Measurements from ENCODE around the gene IL22RA1. TPM values are rescaled to one million over a fixed set of nuclear protein-coding genes. Genes with fewer than 3 reads are reported as not detected.

IL22RA1 gene
- total RNA-seq, 1 experiment from 2014 or later = 0.28 TPM

GRCh38 chr1:24186993-24187790 lies 44.3 kb upstream of the IL22RA1 start, which contains the start of gene IFNLR1 (continued):
- TF ChIP-seq HMGXB4 (CRISPR knock-in tag; IDR thresholded peaks at IDR 0.05) (no peak), USF2 (CRISPR knock-in tag; IDR thresholded peaks at IDR 0.05) (peak; percentile 70), FOXK1 (CRISPR knock-in tag; IDR thresholded peaks at IDR 0.05) (0 out of 2 replicates have a peak, but pooled peaks have one; percentile 39), CREB1 (CRISPR knock-in tag; IDR thresholded peaks at IDR 0.05) (no peak), NR1H2 (CRISPR knock-in tag; IDR thresholded peaks at IDR 0.05) (no peak)

- H3K4me1 Mint-ChIP-seq = peaks cover 22% of the 10 kb centered on the region
- H3K9me3 Mint-ChIP-seq = 0 out of 2 replicates have a peak, but pooled peaks cover 4% of the 10 kb centered on the region
- no peaks in the 10 kb centered on the region for H3K36me3 Mint-ChIP-seq
- DNase-seq (ENCODE audit: low spot score) (no peak), ATAC-seq (no peak)
- peak overlapping the region; percentile 68 for H3K4me3 Mint-ChIP-seq
- H3K27ac Mint-ChIP-seq = peak overlapping the region; percentile 62; the same call in 1 of the 2 replicates
- TF ChIP-seq FOXP1 (CRISPR knock-in tag; IDR thresholded peaks at IDR 0.05; ENCODE audit: borderline replicate concordance) = 0 out of 2 replicates have a peak, but pooled peaks have one; percentile 55
- TF ChIP-seq ZBTB21 (CRISPR knock-in tag; IDR thresholded peaks at IDR 0.05; ENCODE audit: borderline replicate concordance) = no peak
- POLR2A ChIA-PET = interaction anchor here (1.4 kb wide), 1 partner anchor 36 kb away, joined by 8 read pairs; no protein-coding TSS in a partner anchor
- H3K27me3 Mint-ChIP-seq (ENCODE audit: low read depth) = no peaks in the 10 kb centered on the region; the same call in 1 of the 2 replicates
- CTCF ChIA-PET = interaction anchor here (1.7 to 4.7 kb wide), 8 partner anchors 12 to 206 kb away, joined by 5 to 36 read pairs (median 11); no protein-coding TSS in a partner anchor
Measured at GRCh38 chr1:24186711-24186992, 43.7 kb upstream of the IL22RA1 start.

GRCh38 chr1:24186031-24186710 lies 43.2 kb upstream of the IL22RA1 start:
- CTCF ChIA-PET = interaction anchor here (1.7 to 4.7 kb wide), 8 partner anchors 12 to 207 kb away, joined by 5 to 36 read pairs (median 11); no protein-coding TSS in a partner anchor
- H3K27ac Mint-ChIP-seq = peak overlapping the region; percentile 62; the same call in 1 of the 2 replicates
- peak overlapping the region; percentile 68 for H3K4me3 Mint-ChIP-seq
- ATAC-seq (no peak), DNase-seq (ENCODE audit: low spot score) (no peak)
- peaks cover 22% of the 10 kb centered on the region for H3K4me1 Mint-ChIP-seq
- POLR2A ChIA-PET = interaction anchor here (1.4 kb wide), 1 partner anchor 36 kb away, joined by 8 read pairs; no protein-coding TSS in a partner anchor
- no peaks in the 10 kb centered on the region for H3K9me3 Mint-ChIP-seq
- H3K36me3 Mint-ChIP-seq = no peaks in the 10 kb centered on the region
- no peaks in the 10 kb centered on the region; the same call in 1 of the 2 replicates for H3K27me3 Mint-ChIP-seq (ENCODE audit: low read depth)
- TF ChIP-seq E2F5 (CRISPR knock-in tag; IDR thresholded peaks at IDR 0.05) (no peak), FOXP4 (CRISPR knock-in tag; IDR thresholded peaks at IDR 0.05) (no peak), ERG (CRISPR knock-in tag; IDR thresholded peaks at IDR 0.05) (no peak), JAZF1 (CRISPR knock-in tag; IDR thresholded peaks at IDR 0.05) (no peak), ETV6 (CRISPR knock-in tag; IDR thresholded peaks at IDR 0.05) (no peak), ZNF512 (CRISPR knock-in tag; IDR thresholded peaks at IDR 0.05; ENCODE audit: borderline replicate concordance) (no peak), SMAD4 (CRISPR knock-in tag; IDR thresholded peaks at IDR 0.05) (no peak), FOXK1 (CRISPR knock-in tag; IDR thresholded peaks at IDR 0.05) (no peak), TCF7 (CRISPR knock-in tag; IDR thresholded peaks at IDR 0.05; ENCODE audit: low read depth) (no peak), ATF3 (CRISPR knock-in tag; conservative IDR thresholded peaks at IDR 0.05) (no peak), CREB1 (CRISPR knock-in tag; IDR thresholded peaks at IDR 0.05) (no peak), ZBTB21 (CRISPR knock-in tag; IDR thresholded peaks at IDR 0.05; ENCODE audit: borderline replicate concordance) (no peak), ZSCAN18 (CRISPR knock-in tag; IDR thresholded peaks at IDR 0.05) (no peak), GABPB1 (CRISPR knock-in tag; IDR thresholded peaks at IDR 0.05) (no peak), GRHL2 (CRISPR knock-in tag; IDR thresholded peaks at IDR 0.05; ENCODE audit: insufficient replicate concordance, severe bottlenecking) (no peak)
